ENCODE results near the gene AGAP2.

- TF ChIP-seq POLR2A (IDR thresholded peaks at IDR 0.05; ENCODE audit: low read depth, low read length) = no peak
- no peak for TF ChIP-seq TAF1 (IDR thresholded peaks at IDR 0.05; ENCODE audit: borderline replicate concordance, low read depth, low read length)
- TF ChIP-seq POLR2AphosphoS5 (IDR thresholded peaks at IDR 0.05; ENCODE audit: low read depth, low read length) = no peak
Observed at GRCh38 chr12:57740656-57741412, 2.3 kb upstream of the AGAP2 start.

Measured in GM12892 (cell line).